Measurements from ENCODE around the gene CDK19.
A peak's percentile ranks its signal among the peaks of the same experiment; 100 is the strongest.
"Not testable (repeated sequence)": the region's sequence is repeated elsewhere in the genome, so short reads cannot be mapped to it uniquely, and the experiment has no call there.

Gene CDK19

DNA sequence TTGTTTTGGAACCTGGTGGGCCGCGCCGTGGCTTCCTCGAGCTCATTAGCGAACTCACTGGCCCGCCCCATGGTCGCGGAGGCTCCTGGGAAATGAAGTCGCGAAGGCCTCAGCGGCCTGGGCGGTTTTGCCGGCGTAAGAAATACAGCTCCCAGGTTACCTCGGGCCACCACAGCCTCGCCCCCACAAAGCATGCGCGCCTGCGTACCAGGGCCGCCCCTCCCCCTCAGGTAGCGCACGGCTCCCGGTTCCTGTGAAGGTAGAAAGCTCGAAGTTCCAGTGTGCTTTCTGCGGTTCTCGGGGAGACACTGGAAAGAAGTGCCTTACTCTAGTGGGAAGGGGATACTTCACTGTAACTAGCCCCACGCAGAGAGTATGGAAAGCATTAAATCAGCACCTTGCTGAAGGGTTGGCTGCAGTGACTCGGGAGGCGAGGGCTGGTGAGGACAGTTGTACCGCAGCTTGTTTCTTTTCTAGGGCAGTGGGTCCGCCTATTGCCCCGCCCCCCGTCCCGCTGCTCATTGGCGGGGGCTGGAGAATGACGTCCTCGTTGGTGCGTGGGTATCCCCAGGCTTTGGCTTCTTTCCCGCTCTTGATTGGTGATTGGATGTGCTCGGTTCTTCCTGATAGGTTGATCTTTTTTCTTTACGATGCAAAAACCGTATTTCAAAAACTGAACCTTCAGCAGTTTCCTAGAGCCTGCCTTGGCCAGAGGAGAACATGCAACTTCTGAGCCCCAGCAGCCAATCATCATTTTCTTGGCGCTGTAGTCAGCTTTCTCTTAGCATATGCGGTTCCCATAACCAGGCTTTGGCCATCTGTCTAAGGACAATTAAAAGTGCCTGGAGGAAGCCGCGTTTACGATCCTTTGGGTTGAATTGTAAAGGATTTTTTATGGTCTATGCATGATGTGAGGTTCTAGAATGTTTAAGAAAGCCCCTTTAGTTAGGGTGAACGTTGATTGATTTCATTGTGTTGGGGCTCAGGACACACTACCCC is at the start of gene CDK19:
TSS of gene CDK19 (minus strand) at position 59 of the 999 bp plus-strand sequence. CDS start 333 bp downstream, outside the sequence.
- DNase-seq (ENCODE audit: low read depth), result peak; percentile 90

- DNase-seq (ENCODE audit: low read depth), result no peak
These were observed 49.6 kb upstream of the CDK19 start for GRCh38 chr6:110864824-110865223.

- no peak for DNase-seq (ENCODE audit: low read depth)
These were observed 44.1 kb upstream of the CDK19 start for GRCh38 chr6:110859335-110859792.

DNA sequence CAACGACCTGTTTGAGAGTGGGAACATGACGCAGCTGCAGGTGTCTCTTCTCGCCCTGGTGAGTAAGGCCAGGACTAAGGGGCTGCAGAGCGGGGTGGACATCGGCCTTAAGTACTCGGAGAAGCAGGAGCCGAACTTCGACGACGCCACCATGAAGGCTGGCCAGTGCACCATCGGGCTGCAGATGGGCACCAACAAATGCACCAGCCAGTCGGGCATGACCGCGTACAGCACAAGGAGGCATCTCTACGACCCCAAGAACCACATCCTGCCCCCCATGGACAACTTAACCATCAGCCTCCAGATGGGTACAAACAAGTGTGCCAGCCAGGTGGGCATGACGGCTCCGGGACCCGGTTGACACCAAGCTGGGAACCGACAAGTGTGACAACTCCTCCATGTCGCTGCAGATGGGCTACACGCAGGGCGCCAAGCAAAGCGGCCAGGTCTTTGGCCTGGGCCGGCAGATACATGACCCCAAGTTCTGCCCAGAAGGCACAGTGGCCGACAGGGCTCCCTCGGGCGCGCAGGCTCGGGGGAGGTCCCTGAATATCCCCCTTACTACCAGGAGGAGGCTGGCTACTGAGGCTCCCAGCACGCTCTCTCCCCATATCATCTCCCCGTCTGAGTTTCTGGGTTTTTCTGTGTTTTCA is 43.4 kb upstream of the CDK19 start:
- DNase-seq (ENCODE audit: low read depth), result no peak

GRCh38 chr6:110858016-110858415 is 42.7 kb upstream of the CDK19 start:
- no peak for DNase-seq (ENCODE audit: low read depth)

GRCh38 chr6:110856296-110856695 is 41.0 kb upstream of the CDK19 start:
- no peak for DNase-seq (ENCODE audit: low read depth)

DNA sequence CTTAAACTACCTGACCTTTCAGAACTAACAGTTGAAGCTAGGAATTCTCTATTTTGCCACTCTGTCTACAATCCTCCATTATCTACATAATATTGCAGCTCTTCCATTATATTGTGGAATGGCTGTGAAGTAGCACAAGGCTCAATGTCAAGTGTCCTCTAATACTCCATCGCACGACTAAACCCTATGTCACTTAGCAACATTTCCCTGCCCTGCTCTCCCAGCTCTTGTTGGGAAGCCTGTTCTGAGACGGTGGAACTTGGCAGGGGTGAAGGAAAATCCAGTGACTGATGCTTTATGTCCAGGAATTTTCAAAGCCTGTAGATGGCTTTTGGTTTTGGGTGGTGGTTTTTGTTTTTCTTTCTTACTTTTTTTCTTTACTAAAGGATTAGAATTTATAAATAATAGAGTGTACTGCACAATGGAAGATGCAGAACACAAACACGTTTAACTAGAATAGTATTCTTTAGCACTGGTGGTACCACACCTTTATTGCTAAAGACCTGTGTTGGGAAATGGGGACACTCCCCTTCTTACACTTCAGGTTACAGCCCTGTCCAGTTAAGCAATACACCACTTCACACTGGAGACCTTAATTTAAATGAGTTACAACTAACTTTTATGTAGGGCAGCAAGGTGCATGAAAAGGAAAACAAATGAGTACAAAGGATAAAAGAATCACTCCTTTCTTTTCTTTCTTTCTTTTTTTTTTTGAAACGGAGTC is 38.6 kb upstream of the CDK19 start:
- DNase-seq (ENCODE audit: low read depth), result no peak

GRCh38 chr6:110852773-110853172 is 37.5 kb upstream of the CDK19 start:
- no peak for DNase-seq (ENCODE audit: low read depth)

DNA sequence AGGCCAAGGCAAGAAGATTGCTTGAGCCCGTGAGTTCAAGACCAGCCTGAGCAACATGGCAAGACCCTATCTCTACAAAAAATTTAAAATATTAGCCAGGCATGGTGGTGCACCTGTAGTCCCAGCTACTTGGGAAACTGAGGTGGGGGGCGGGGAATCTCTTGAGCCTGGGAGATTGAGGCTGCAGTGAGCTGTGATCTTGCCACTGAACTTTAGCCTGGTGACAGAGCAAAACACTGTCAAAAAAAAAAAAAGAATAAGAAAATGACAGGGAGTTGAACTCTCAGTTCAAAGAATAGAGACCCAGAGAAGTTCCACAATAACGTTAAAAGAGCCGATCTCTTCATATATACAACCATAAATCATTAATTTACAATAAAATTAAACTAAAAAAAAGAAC is 34.5 kb upstream of the CDK19 start:
- DNase-seq (ENCODE audit: low read depth), result no peak

DNA sequence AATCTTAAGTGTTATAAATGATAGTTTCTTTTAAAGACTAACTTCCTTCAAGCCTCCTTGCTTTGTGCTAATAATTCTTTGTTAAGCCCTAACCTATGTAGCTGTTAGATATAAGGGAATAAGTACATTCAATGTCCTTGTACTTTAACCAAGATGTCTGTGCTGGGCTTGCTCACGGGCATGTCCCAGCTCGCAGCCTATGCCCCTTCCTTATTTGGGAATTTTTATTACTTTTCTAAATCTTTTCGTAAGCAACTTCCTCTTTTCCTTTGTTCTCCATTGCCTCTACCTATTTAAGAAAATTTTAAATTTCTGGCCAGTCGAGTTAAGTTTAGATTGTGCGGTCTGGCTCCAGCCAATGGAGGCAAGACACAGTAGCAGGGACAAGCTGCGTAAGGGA is 26.0 kb upstream of the CDK19 start:
- no peak for DNase-seq (ENCODE audit: low read depth)

- not testable (repeated sequence) for DNase-seq (ENCODE audit: low read depth)
These were observed 20.5 kb upstream of the CDK19 start for GRCh38 chr6:110835751-110836150.

- DNase-seq (ENCODE audit: low read depth), result no peak
These were observed 18.6 kb upstream of the CDK19 start for GRCh38 chr6:110833831-110834230.

DNA sequence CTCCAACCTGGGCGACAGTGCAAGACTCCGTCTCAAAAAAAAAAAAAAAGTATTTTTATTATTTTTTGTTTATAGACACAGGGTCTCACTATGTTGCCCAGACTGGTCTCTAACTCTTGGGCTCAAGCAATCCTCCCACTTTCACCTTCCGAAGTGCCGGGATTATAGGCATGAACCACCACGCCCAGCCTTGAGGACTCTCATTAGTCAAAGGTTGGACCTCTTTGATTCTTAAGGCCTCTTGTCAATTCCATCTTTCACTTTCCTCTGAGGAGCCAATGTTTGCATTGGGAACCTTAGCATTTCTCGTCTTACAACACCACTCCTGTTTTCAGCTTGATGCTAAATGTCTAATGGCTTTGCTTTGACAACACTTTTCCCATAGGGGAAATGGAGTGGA is 16.1 kb upstream of the CDK19 start:
- no peak for DNase-seq (ENCODE audit: low read depth)

- no peak for DNase-seq (ENCODE audit: low read depth)
These were observed 13.1 kb upstream of the CDK19 start for GRCh38 chr6:110828396-110828795.

- DNase-seq (ENCODE audit: low read depth), result no peak
These were observed 11.2 kb upstream of the CDK19 start for GRCh38 chr6:110826236-110827129.

- no peak for DNase-seq (ENCODE audit: low read depth)
These were observed 7.9 kb upstream of the CDK19 start for GRCh38 chr6:110823146-110823545.

GRCh38 chr6:110822249-110822648 is 7.0 kb upstream of the CDK19 start:
- peak; percentile 71 for DNase-seq (ENCODE audit: low read depth)

- DNase-seq (ENCODE audit: low read depth), result no peak
These were observed 1.4 kb upstream of the CDK19 start for GRCh38 chr6:110816677-110817076.

DNA sequence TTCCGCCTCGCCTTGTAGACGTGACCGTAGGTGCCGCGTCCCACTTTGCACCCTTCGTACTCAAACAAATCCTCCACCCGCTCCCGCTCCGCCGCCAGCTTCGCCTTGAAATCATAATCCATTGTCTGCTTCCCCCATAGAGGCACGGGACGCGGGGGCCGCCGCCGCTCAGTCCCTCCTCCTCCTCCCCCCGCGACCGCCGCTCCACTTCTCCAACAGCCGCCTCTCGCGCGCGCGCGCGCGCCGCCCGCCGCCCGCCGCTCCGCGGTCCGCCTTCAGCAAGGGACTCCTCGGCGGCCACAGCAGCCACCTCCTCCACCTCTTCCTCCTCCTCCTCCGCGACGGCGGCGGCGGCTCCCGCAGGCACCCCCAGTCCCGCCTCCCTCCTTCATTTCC is 256 bp downstream of the CDK19 start:
- no peak for DNase-seq (ENCODE audit: low read depth)

GRCh38 chr6:110814102-110815014 is 911 bp downstream of the CDK19 start:
- DNase-seq (ENCODE audit: low read depth), result no peak
